ENCODE data around the gene LRRC26.
A peak's percentile ranks its signal among the peaks of the same experiment; 100 is the strongest.

LRRC26 gene

GRCh38 chr9:137175345-137175961 lies 5.6 kb upstream of the LRRC26 start:
- Histone ChIP-seq H3K9me3 (ENCODE audit: control insufficient read depth in 5 of 5, low read length in 5 of 5) (no peaks in the 10 kb centered on the region), H3K36me3 (ENCODE audit: control insufficient read depth in 5 of 5, insufficient read depth in 5 of 5, low read length in 5 of 5) (peaks cover 0 to 37% (median 32%) of the 10 kb centered on the region in 5 donors), H3K4me3 (ENCODE audit: low read depth in 1 of 5, low read length in 5 of 5) (no peak overlapping the region), H3K27me3 (ENCODE audit: control insufficient read depth in 5 of 5, insufficient read depth in 4 of 5, low read length in 5 of 5) (peaks cover 4 to 33% (median 21%) of the 10 kb centered on the region in 5 donors), H3K4me1 (ENCODE audit: control insufficient read depth in 5 of 5, insufficient read depth in 5 of 5, low read length in 5 of 5) (peaks cover 0 to 4% (median 0%) of the 10 kb centered on the region in 5 donors), H3K27ac (ENCODE audit: low read depth, low read length) (no peak overlapping the region), H3K9ac (ENCODE audit: low read length in 5 of 5) (no peak overlapping the region)

DNA sequence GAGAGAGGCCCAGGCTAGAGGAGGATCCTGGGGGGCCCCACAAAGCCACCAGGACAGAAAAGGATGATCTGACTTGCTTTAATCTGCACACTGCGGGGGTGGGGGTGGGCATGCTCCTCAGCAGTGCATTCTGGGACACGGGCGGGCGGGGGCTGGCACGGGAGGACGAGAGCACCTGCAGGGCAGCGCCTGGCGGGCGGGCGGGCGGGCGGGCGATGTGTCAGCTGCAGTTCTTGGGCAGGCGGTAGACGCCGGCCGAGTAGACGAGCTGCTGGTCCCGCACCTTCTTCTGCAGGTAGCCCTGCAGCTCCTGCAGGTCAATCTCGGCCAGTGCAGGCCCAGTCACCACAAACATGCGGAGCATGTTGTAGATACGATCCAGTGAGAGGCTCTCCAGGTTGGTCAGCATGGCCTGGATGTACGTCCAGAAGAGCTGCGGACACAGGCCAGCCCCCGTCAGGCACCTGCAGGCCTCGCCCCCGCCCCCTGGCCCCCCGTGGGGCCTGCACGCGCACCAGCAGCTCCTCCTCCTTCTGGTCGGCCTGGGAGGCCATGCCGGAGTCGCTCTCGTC lies 5.0 kb upstream of the LRRC26 start:
- Histone ChIP-seq H3K9ac (ENCODE audit: low read length in 5 of 5) (no peak overlapping the region), H3K4me3 (ENCODE audit: low read depth in 1 of 5, low read length in 5 of 5) (no peak overlapping the region), H3K4me1 (ENCODE audit: control insufficient read depth in 5 of 5, insufficient read depth in 5 of 5, low read length in 5 of 5) (peaks cover 0 to 5% (median 0%) of the 10 kb centered on the region in 5 donors), H3K9me3 (ENCODE audit: control insufficient read depth in 5 of 5, low read length in 5 of 5) (no peaks in the 10 kb centered on the region), H3K36me3 (ENCODE audit: control insufficient read depth in 5 of 5, insufficient read depth in 5 of 5, low read length in 5 of 5) (peaks cover 0 to 31% (median 25%) of the 10 kb centered on the region in 5 donors), H3K27ac (ENCODE audit: low read depth, low read length) (no peak overlapping the region), H3K27me3 (ENCODE audit: control insufficient read depth in 5 of 5, insufficient read depth in 4 of 5, low read length in 5 of 5) (peaks cover 9 to 39% (median 27%) of the 10 kb centered on the region in 5 donors)

GRCh38 chr9:137173796-137174664 lies 4.2 kb upstream of the LRRC26 start:
- peaks cover 16 to 47% (median 35%) of the 10 kb centered on the region in 5 donors for H3K27me3 ChIP-seq (ENCODE audit: control insufficient read depth in 5 of 5, insufficient read depth in 4 of 5, low read length in 5 of 5)
- H3K27ac ChIP-seq (ENCODE audit: low read depth, low read length), result no peak overlapping the region
- H3K4me3 ChIP-seq (ENCODE audit: low read depth in 1 of 5, low read length in 5 of 5), result no peak overlapping the region
- H3K36me3 ChIP-seq (ENCODE audit: control insufficient read depth in 5 of 5, insufficient read depth in 5 of 5, low read length in 5 of 5), result peaks cover 0 to 23% (median 17%) of the 10 kb centered on the region in 5 donors
- no peak overlapping the region for H3K9ac ChIP-seq (ENCODE audit: low read length in 5 of 5)
- H3K9me3 ChIP-seq (ENCODE audit: control insufficient read depth in 5 of 5, low read length in 5 of 5), result no peaks in the 10 kb centered on the region
- peaks cover 0 to 13% (median 6%) of the 10 kb centered on the region in 5 donors for H3K4me1 ChIP-seq (ENCODE audit: control insufficient read depth in 5 of 5, insufficient read depth in 5 of 5, low read length in 5 of 5)

GRCh38 chr9:137172901-137173795 lies 3.3 kb upstream of the LRRC26 start:
- H3K9ac ChIP-seq (ENCODE audit: low read length in 5 of 5), result no peak overlapping the region
- H3K36me3 ChIP-seq (ENCODE audit: control insufficient read depth in 5 of 5, insufficient read depth in 5 of 5, low read length in 5 of 5), result peaks cover 0 to 15% (median 11%) of the 10 kb centered on the region in 5 donors
- peaks cover 0 to 17% (median 13%) of the 10 kb centered on the region in 5 donors for H3K4me1 ChIP-seq (ENCODE audit: control insufficient read depth in 5 of 5, insufficient read depth in 5 of 5, low read length in 5 of 5)
- no peak overlapping the region for H3K27ac ChIP-seq (ENCODE audit: low read depth, low read length)
- no peaks in the 10 kb centered on the region for H3K9me3 ChIP-seq (ENCODE audit: control insufficient read depth in 5 of 5, low read length in 5 of 5)
- H3K27me3 ChIP-seq (ENCODE audit: control insufficient read depth in 5 of 5, insufficient read depth in 4 of 5, low read length in 5 of 5), result peaks cover 16 to 51% (median 38%) of the 10 kb centered on the region in 5 donors
- no peak overlapping the region for H3K4me3 ChIP-seq (ENCODE audit: low read depth in 1 of 5, low read length in 5 of 5)

DNA sequence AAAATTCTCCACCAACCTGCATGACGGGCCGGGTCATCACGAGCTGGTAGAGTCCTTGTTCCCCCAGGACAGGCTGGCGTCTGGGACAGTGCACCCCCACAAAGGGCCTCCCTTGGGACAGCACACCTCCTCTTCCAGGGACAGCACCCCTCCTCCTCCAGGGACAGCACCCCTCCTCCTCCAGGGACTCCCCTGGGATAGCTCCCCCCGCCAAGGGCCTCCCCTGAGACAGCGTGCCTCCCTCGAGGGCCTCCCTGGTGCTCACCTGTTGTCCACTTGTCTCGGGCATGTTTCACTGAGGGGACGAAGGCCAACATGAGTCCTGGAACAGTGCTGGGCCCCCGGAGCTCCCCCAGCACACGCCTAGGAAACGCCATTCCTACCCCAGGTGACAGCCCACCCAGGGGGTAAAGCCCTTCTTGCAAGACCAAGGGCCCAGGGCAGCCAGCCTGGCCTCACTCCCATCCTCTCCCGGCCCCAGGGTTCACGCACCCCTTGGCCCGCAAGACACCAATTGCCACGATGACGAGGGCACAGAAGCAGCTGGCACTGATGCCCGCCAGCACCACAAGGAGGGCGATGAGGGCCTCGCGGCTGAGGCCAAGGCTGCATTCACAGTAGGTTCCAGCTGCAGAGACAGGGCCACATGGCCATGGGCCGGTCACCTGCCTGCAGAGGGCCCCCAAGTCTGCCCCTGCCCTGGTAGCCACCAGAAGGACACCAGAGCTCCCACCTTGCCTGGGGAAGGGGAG lies 1.5 kb upstream of the LRRC26 start:
- H3K4me3 ChIP-seq (ENCODE audit: low read depth in 1 of 5, low read length in 5 of 5), result no peak overlapping the region
- H3K36me3 ChIP-seq (ENCODE audit: control insufficient read depth in 5 of 5, insufficient read depth in 5 of 5, low read length in 5 of 5), result no peaks in the 10 kb centered on the region
- H3K9me3 ChIP-seq (ENCODE audit: control insufficient read depth in 5 of 5, low read length in 5 of 5), result no peaks in the 10 kb centered on the region
- no peak overlapping the region for H3K27ac ChIP-seq (ENCODE audit: low read depth, low read length)
- peaks cover 26 to 64% (median 45%) of the 10 kb centered on the region in 5 donors for H3K27me3 ChIP-seq (ENCODE audit: control insufficient read depth in 5 of 5, insufficient read depth in 4 of 5, low read length in 5 of 5)
- peaks cover 0 to 21% (median 16%) of the 10 kb centered on the region in 5 donors for H3K4me1 ChIP-seq (ENCODE audit: control insufficient read depth in 5 of 5, insufficient read depth in 5 of 5, low read length in 5 of 5)
- H3K9ac ChIP-seq (ENCODE audit: low read length in 5 of 5), result no peak overlapping the region

DNA sequence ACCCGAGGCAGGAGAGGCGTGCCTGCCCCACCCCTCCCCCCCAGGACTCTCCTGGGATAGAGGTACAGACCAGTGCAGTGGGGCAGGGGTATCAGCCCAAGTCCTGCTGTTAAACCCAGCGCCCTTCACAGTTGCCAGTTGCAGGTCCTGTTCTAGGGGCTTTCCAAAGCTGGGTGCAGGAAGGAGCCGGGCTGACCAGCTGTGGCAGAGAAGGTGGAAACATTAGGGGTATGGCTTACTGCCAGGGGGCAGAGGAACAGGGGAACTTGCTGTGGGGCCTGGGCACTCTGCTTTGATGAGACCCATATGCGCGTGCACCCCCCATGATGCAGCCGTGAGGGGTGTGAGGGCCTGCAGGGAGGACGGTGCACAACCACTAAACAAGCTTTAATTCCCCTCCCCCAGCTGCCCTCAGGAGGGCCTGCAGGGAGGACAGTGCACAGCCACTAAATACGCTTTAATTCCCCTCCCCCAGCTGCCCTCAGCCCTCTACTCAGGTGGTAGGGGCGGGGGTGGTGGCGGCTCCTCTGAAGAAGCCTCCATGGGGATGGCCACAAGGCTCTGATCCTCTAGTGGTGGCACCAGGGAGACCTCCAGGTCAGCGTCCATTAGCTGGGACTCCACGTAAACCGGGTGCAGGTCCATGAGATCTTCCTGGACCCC lies 766 bp upstream of the LRRC26 start:
- H3K27me3 ChIP-seq (ENCODE audit: control insufficient read depth in 5 of 5, insufficient read depth in 4 of 5, low read length in 5 of 5), result peaks cover 33 to 71% (median 52%) of the 10 kb centered on the region in 5 donors
- H3K9me3 ChIP-seq (ENCODE audit: control insufficient read depth in 5 of 5, low read length in 5 of 5), result no peaks in the 10 kb centered on the region
- peaks cover 0 to 21% (median 16%) of the 10 kb centered on the region in 5 donors for H3K4me1 ChIP-seq (ENCODE audit: control insufficient read depth in 5 of 5, insufficient read depth in 5 of 5, low read length in 5 of 5)
- no peak overlapping the region for H3K9ac ChIP-seq (ENCODE audit: low read length in 5 of 5)
- H3K4me3 ChIP-seq (ENCODE audit: low read depth in 1 of 5, low read length in 5 of 5), result no peak overlapping the region
- no peak overlapping the region for H3K27ac ChIP-seq (ENCODE audit: low read depth, low read length)
- H3K36me3 ChIP-seq (ENCODE audit: control insufficient read depth in 5 of 5, insufficient read depth in 5 of 5, low read length in 5 of 5), result no peaks in the 10 kb centered on the region

DNA sequence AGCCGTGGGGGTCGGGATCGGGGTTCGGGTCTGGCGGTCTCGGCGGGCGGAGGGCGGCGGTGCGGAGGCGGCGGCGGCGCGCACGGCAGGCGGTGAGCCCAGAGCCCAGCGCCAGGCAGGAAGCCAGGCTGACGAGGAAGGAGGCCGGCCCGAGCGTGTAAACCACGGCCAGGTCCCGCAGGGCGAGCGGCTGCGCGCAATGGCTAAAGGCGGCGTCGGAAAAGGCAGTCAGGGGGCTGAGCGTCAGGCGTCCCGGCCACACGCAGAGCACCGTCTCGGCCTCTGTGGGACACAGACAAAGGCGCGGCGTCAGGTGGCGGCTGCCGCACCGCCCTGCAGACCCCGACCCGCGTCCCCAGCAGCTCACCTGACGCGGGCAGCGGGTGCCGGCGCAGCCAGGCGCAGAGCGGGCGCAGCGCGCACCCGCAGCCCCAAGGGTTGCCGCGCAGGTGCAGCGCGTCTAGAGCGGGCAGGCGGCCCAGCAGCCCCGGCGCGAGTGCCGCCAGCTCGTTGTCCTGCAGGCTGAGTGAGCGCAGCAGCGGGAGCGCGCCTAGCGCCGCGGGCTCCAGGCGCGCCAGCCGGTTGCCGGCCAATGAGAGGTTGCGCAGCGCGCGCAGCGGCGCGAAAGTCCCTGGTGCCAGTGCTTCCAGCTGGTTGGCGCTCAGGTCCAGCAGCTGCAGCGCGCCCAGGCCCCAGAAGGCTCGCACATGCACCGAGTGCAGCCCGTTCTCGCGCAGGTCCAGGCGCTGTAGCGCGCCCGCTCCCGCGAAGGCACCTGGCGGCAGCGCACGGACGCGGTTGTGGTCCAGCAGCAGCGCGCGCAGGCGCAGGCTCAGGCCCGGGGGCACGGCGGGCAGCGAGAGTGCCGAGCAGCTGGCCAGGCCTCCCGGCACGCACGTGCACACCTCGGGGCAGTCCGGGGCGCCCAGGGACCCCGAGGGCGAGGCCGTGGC lies 671 bp downstream of the LRRC26 start:
- H3K4me1 ChIP-seq (ENCODE audit: control insufficient read depth in 5 of 5, insufficient read depth in 5 of 5, low read length in 5 of 5), result peaks cover 0 to 21% (median 16%) of the 10 kb centered on the region in 5 donors

GRCh38 chr9:137168573-137168903 lies 1.3 kb downstream of the LRRC26 start:
- H3K9ac ChIP-seq (ENCODE audit: low read length in 5 of 5), result no peak overlapping the region

More for the DNA sequence above, 671 bp downstream of the LRRC26 start:
- no peaks in the 10 kb centered on the region for H3K9me3 ChIP-seq (ENCODE audit: control insufficient read depth in 5 of 5, low read length in 5 of 5)
- H3K27me3 ChIP-seq (ENCODE audit: control insufficient read depth in 5 of 5, insufficient read depth in 4 of 5, low read length in 5 of 5), result peaks cover 44 to 85% (median 67%) of the 10 kb centered on the region in 5 donors
- H3K36me3 ChIP-seq (ENCODE audit: control insufficient read depth in 5 of 5, insufficient read depth in 5 of 5, low read length in 5 of 5), result no peaks in the 10 kb centered on the region
- peak overlapping the region in 4 of 5 donors; percentile 32 to 66 (median 58) for H3K4me3 ChIP-seq (ENCODE audit: low read depth in 1 of 5, low read length in 5 of 5)
- no peak overlapping the region for H3K27ac ChIP-seq (ENCODE audit: low read depth, low read length)
- no peak overlapping the region for H3K9ac ChIP-seq (ENCODE audit: low read length in 5 of 5)

More at GRCh38 chr9:137168573-137168903, 1.3 kb downstream of the LRRC26 start:
- no peak overlapping the region for H3K27ac ChIP-seq (ENCODE audit: low read depth, low read length)
- peaks cover 0 to 21% (median 16%) of the 10 kb centered on the region in 5 donors for H3K4me1 ChIP-seq (ENCODE audit: control insufficient read depth in 5 of 5, insufficient read depth in 5 of 5, low read length in 5 of 5)
- peak overlapping the region in 4 of 5 donors; percentile 27 to 66 (median 58) for H3K4me3 ChIP-seq (ENCODE audit: low read depth in 1 of 5, low read length in 5 of 5)
- H3K36me3 ChIP-seq (ENCODE audit: control insufficient read depth in 5 of 5, insufficient read depth in 5 of 5, low read length in 5 of 5), result no peaks in the 10 kb centered on the region
- peaks cover 50 to 89% (median 73%) of the 10 kb centered on the region in 5 donors for H3K27me3 ChIP-seq (ENCODE audit: control insufficient read depth in 5 of 5, insufficient read depth in 4 of 5, low read length in 5 of 5)
- H3K9me3 ChIP-seq (ENCODE audit: control insufficient read depth in 5 of 5, low read length in 5 of 5), result no peaks in the 10 kb centered on the region
